GM18498 (cell line): ENCODE results near the gene ANKFN1.

Experiments
- ATAC-seq: cut with Tn5 transposase; IDR thresholded peaks from one replicate; pipeline ENCODE4 v1.9.1; 2021; ENCODE audit warnings: mild to moderate bottlenecking, moderate library complexity; ENCODE audit not compliant: unreplicated experiment

ANKFN1 gene

GRCh38 chr17:56434610-56435009 is 281.3 kb downstream of the ANKFN1 start:
- no peak for ATAC-seq

- no peak for ATAC-seq
Measured at GRCh38 chr17:56436142-56436541, 282.9 kb downstream of the ANKFN1 start.

GRCh38 chr17:56440419-56440818 is 287.1 kb downstream of the ANKFN1 start:
- ATAC-seq: no peak

GRCh38 chr17:56441308-56441707 is 288.0 kb downstream of the ANKFN1 start:
- ATAC-seq: no peak

GRCh38 chr17:56445692-56446411 is 292.6 kb downstream of the ANKFN1 start:
- ATAC-seq: no peak

- ATAC-seq: no peak
Measured at GRCh38 chr17:56447171-56447570, 293.9 kb downstream of the ANKFN1 start.

- ATAC-seq: no peak
Measured at GRCh38 chr17:56448371-56448770, 295.1 kb downstream of the ANKFN1 start.

- no peak for ATAC-seq
Measured at GRCh38 chr17:56449176-56449575, 295.9 kb downstream of the ANKFN1 start.

- ATAC-seq: no peak
Measured at GRCh38 chr17:56451629-56452028, 298.4 kb downstream of the ANKFN1 start.

GRCh38 chr17:56452461-56452860 is 299.2 kb downstream of the ANKFN1 start:
- no peak for ATAC-seq

- no peak for ATAC-seq
Measured at GRCh38 chr17:56457501-56457900, 304.2 kb downstream of the ANKFN1 start.

- ATAC-seq: no peak
Measured at GRCh38 chr17:56465886-56466285, 312.6 kb downstream of the ANKFN1 start.

- no peak for ATAC-seq
Measured at GRCh38 chr17:56468840-56469239, 315.6 kb downstream of the ANKFN1 start.

- no peak for ATAC-seq
Measured at GRCh38 chr17:56471696-56472095, 318.4 kb downstream of the ANKFN1 start.

- no peak for ATAC-seq
Measured at GRCh38 chr17:56475116-56475515, 321.8 kb downstream of the ANKFN1 start.

GRCh38 chr17:56478836-56479447 is 325.7 kb downstream of the ANKFN1 start:
- no peak for ATAC-seq

- ATAC-seq: no peak
Measured at GRCh38 chr17:56480501-56480900, 327.2 kb downstream of the ANKFN1 start.

GRCh38 chr17:56481659-56482058 is 328.4 kb downstream of the ANKFN1 start:
- ATAC-seq: no peak

- no peak for ATAC-seq
Measured at GRCh38 chr17:56482229-56482628, 329.0 kb downstream of the ANKFN1 start.

- ATAC-seq: no peak
Measured at GRCh38 chr17:56486732-56487131, 333.5 kb downstream of the ANKFN1 start.

GRCh38 chr17:56488800-56489199 is 335.5 kb downstream of the ANKFN1 start:
- ATAC-seq: no peak

GRCh38 chr17:56489980-56490379 is 336.7 kb downstream of the ANKFN1 start:
- ATAC-seq: no peak

- no peak for ATAC-seq
Measured at GRCh38 chr17:56495556-56495955, 342.3 kb downstream of the ANKFN1 start.
